ENCODE results near the gene NR6A1. TPM values are rescaled to one million over a fixed set of nuclear protein-coding genes. Genes with fewer than 3 reads are reported as not detected.

Gene NR6A1
- total and polyA plus RNA-seq, 2 of the 8 experiments (the other 6 are each of a cell fraction or from before 2014, with no cell fraction given), result 93.2 to 237 TPM

DNA sequence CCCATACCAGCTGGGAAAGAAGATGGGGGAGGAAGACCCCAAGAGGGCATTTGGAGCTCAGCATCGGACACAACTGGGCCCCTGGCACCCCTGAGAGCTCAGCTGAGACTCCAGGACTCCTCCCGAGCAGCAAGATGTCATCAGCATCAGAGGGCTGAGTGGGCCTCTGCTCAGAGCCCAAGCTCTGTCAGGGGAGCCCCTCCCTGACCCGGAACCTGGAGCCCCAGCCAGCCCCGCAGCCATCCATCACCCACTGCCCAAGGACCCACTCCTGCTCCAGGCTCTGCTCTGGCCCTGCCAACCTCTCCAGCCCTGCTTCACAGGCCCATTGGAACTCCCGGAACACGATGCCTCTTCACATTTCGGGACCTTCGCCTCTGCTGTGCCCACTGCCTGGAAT is 273.7 kb downstream of the NR6A1 start (continued):
- TF ChIP-seq, protein P1, sequence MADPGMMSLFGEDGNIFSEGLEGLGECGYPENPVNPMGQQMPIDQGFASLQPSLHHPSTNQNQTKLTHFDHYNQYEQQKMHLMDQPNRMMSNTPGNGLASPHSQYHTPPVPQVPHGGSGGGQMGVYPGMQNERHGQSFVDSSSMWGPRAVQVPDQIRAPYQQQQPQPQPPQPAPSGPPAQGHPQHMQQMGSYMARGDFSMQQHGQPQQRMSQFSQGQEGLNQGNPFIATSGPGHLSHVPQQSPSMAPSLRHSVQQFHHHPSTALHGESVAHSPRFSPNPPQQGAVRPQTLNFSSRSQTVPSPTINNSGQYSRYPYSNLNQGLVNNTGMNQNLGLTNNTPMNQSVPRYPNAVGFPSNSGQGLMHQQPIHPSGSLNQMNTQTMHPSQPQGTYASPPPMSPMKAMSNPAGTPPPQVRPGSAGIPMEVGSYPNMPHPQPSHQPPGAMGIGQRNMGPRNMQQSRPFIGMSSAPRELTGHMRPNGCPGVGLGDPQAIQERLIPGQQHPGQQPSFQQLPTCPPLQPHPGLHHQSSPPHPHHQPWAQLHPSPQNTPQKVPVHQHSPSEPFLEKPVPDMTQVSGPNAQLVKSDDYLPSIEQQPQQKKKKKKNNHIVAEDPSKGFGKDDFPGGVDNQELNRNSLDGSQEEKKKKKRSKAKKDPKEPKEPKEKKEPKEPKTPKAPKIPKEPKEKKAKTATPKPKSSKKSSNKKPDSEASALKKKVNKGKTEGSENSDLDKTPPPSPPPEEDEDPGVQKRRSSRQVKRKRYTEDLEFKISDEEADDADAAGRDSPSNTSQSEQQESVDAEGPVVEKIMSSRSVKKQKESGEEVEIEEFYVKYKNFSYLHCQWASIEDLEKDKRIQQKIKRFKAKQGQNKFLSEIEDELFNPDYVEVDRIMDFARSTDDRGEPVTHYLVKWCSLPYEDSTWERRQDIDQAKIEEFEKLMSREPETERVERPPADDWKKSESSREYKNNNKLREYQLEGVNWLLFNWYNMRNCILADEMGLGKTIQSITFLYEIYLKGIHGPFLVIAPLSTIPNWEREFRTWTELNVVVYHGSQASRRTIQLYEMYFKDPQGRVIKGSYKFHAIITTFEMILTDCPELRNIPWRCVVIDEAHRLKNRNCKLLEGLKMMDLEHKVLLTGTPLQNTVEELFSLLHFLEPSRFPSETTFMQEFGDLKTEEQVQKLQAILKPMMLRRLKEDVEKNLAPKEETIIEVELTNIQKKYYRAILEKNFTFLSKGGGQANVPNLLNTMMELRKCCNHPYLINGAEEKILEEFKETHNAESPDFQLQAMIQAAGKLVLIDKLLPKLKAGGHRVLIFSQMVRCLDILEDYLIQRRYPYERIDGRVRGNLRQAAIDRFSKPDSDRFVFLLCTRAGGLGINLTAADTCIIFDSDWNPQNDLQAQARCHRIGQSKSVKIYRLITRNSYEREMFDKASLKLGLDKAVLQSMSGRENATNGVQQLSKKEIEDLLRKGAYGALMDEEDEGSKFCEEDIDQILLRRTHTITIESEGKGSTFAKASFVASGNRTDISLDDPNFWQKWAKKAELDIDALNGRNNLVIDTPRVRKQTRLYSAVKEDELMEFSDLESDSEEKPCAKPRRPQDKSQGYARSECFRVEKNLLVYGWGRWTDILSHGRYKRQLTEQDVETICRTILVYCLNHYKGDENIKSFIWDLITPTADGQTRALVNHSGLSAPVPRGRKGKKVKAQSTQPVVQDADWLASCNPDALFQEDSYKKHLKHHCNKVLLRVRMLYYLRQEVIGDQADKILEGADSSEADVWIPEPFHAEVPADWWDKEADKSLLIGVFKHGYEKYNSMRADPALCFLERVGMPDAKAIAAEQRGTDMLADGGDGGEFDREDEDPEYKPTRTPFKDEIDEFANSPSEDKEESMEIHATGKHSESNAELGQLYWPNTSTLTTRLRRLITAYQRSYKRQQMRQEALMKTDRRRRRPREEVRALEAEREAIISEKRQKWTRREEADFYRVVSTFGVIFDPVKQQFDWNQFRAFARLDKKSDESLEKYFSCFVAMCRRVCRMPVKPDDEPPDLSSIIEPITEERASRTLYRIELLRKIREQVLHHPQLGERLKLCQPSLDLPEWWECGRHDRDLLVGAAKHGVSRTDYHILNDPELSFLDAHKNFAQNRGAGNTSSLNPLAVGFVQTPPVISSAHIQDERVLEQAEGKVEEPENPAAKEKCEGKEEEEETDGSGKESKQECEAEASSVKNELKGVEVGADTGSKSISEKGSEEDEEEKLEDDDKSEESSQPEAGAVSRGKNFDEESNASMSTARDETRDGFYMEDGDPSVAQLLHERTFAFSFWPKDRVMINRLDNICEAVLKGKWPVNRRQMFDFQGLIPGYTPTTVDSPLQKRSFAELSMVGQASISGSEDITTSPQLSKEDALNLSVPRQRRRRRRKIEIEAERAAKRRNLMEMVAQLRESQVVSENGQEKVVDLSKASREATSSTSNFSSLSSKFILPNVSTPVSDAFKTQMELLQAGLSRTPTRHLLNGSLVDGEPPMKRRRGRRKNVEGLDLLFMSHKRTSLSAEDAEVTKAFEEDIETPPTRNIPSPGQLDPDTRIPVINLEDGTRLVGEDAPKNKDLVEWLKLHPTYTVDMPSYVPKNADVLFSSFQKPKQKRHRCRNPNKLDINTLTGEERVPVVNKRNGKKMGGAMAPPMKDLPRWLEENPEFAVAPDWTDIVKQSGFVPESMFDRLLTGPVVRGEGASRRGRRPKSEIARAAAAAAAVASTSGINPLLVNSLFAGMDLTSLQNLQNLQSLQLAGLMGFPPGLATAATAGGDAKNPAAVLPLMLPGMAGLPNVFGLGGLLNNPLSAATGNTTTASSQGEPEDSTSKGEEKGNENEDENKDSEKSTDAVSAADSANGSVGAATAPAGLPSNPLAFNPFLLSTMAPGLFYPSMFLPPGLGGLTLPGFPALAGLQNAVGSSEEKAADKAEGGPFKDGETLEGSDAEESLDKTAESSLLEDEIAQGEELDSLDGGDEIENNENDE (IDR thresholded peaks at IDR 0.05; ENCODE audit: insufficient replicate concordance, low read length), result no peak
- TF ChIP-seq SAP30 (IDR thresholded peaks at IDR 0.05; ENCODE audit: insufficient read depth, insufficient replicate concordance, low read length), result no peak
- no peak for TF ChIP-seq JUN (IDR thresholded peaks at IDR 0.05; ENCODE audit: low read depth, low read length)
- TF ChIP-seq KDM5A (IDR thresholded peaks at IDR 0.05; ENCODE audit: low read length), result no peak
- TF ChIP-seq NANOG (IDR thresholded peaks at IDR 0.05; ENCODE audit: insufficient read depth, low read depth, low read length, poor library complexity, severe bottlenecking), result no peak
- no peak for TF ChIP-seq SIX5 (IDR thresholded peaks at IDR 0.05; ENCODE audit: low read depth, low read length)

Data from H1 (cell line).